Thymus (tissue), 11 donors: ENCODE results near the gene HOXC6. TPM values are rescaled to one million over a fixed set of nuclear protein-coding genes. Genes with fewer than 3 reads are reported as not detected.

Source experiments
- DNase-seq, 9 donors: peaks; one replicate each; pipeline ENCODE4 v3.0.0-alpha.2; 2013; ENCODE audit warnings: low spot score in 9 of 9, low read depth in 6 of 9, missing footprints in 1 of 9
- H3K27ac ChIP-seq, 2 donors: one replicate each; pipeline ENCODE4 v1.5.1; 2013; ENCODE audit warnings: control low read depth in 1 of 2, low read depth in 1 of 2, low read length in 1 of 2, mild to moderate bottlenecking in 1 of 2, moderate library complexity in 1 of 2
- H3K27me3 ChIP-seq, 2 donors: one replicate each; pipeline ENCODE4 v1.5.1; 2013; ENCODE audit warnings: low read length in 1 of 2; ENCODE audit not compliant: control insufficient read depth in 2 of 2, insufficient read depth in 1 of 2
- H3K36me3 ChIP-seq, 2 donors: one replicate each; pipeline ENCODE4 v1.5.1; 2013; ENCODE audit warnings: low read length in 1 of 2, mild to moderate bottlenecking in 1 of 2, moderate library complexity in 1 of 2; ENCODE audit not compliant: control insufficient read depth in 2 of 2, insufficient read depth in 2 of 2
- H3K4me1 ChIP-seq, 2 donors: one replicate each; pipeline ENCODE4 v1.5.1; 2013; ENCODE audit warnings: low read length in 2 of 2; ENCODE audit not compliant: control insufficient read depth in 2 of 2, insufficient read depth in 2 of 2
- H3K4me3 ChIP-seq, 2 donors: one replicate each; pipeline ENCODE4 v1.5.1; 2013; ENCODE audit warnings: low read length in 2 of 2, control low read depth in 1 of 2, mild to moderate bottlenecking in 1 of 2
- H3K9me3 ChIP-seq, 2 donors: one replicate each; pipeline ENCODE4 v1.5.1; 2013; ENCODE audit warnings: low read length in 1 of 2, mild to moderate bottlenecking in 1 of 2; ENCODE audit not compliant: control insufficient read depth in 2 of 2, insufficient read depth in 1 of 2
- WGBS: extraction: QIAGEN DNeasy Blood & Tissue Kit; methylation state at CpG from one replicate; pipeline ENCODE4 v1.1.7; 2013; 5-methylcytosine and 5-hydroxymethylcytosine counted together
- polyA plus RNA-seq: library from polyadenylated mRNA; stranded (reverse); fragments of 200-250 nt; gene quantifications from one replicate; pipeline ENCODE4 v1.2.3, GENCODE V29; 2013
- total RNA-seq: library from RNA; stranded (reverse); fragments of 120-200 nt; gene quantifications from one replicate; pipeline ENCODE4 v1.2.4, GENCODE V29; 2013
- donor health status: healthy.

Gene HOXC6
- total and polyA plus RNA-seq, 2 donors = 0.14 to 0.43 TPM

- H3K36me3 ChIP-seq = no peaks in the 10 kb centered on the region
- peaks cover 86 to 99% of the 10 kb centered on the region in 2 donors for H3K27me3 ChIP-seq
- H3K27ac ChIP-seq = no peak overlapping the region
- peaks cover 0 to 6% of the 10 kb centered on the region in 2 donors for H3K4me1 ChIP-seq
- H3K9me3 ChIP-seq = peaks cover 0 to 4% of the 10 kb centered on the region in 2 donors
- DNase-seq = no peak
- H3K4me3 ChIP-seq = no peak overlapping the region
These were observed 27.9 kb downstream of the HOXC6 start for GRCh38 chr12:54056110-54056509.

- WGBS = 43% methylated on average over 14 of the region's 14 CpGs
- H3K4me1 ChIP-seq = peaks cover 0 to 1% of the 10 kb centered on the region in 2 donors
- H3K4me3 ChIP-seq = no peak overlapping the region
- H3K36me3 ChIP-seq = no peaks in the 10 kb centered on the region
- H3K9me3 ChIP-seq = peaks cover 0 to 4% of the 10 kb centered on the region in 2 donors
- H3K27ac ChIP-seq = no peak overlapping the region
- peaks cover 87 to 97% of the 10 kb centered on the region in 2 donors for H3K27me3 ChIP-seq
- no peak for DNase-seq
These were observed 30.0 kb downstream of the HOXC6 start for GRCh38 chr12:54058128-54058768.

- H3K27ac ChIP-seq = no peak overlapping the region
- 28% methylated on average over 7 of the region's 7 CpGs for WGBS
- peaks cover 0 to 4% of the 10 kb centered on the region in 2 donors for H3K9me3 ChIP-seq
- H3K36me3 ChIP-seq = no peaks in the 10 kb centered on the region
- no peak overlapping the region for H3K4me3 ChIP-seq
- H3K4me1 ChIP-seq = no peaks in the 10 kb centered on the region
- DNase-seq = no peak
- H3K27me3 ChIP-seq = peaks cover 78 to 93% of the 10 kb centered on the region in 2 donors
These were observed 31.4 kb downstream of the HOXC6 start for GRCh38 chr12:54059668-54060067.

GRCh38 chr12:54060174-54060974 is 32.1 kb downstream of the HOXC6 start:
- peaks cover 0 to 4% of the 10 kb centered on the region in 2 donors for H3K9me3 ChIP-seq
- peaks cover 71 to 89% of the 10 kb centered on the region in 2 donors for H3K27me3 ChIP-seq
- H3K36me3 ChIP-seq = no peaks in the 10 kb centered on the region
- no peak overlapping the region for H3K4me3 ChIP-seq
- no peak for DNase-seq
- 21% methylated on average over 38 of the region's 38 CpGs for WGBS
- no peaks in the 10 kb centered on the region for H3K4me1 ChIP-seq
- H3K27ac ChIP-seq = no peak overlapping the region

GRCh38 chr12:54060975-54061778 is 32.9 kb downstream of the HOXC6 start:
- no peaks in the 10 kb centered on the region for H3K36me3 ChIP-seq
- WGBS = 45% methylated on average over 7 of the region's 7 CpGs
- no peaks in the 10 kb centered on the region for H3K4me1 ChIP-seq
- no peak for DNase-seq
- H3K27ac ChIP-seq = no peak overlapping the region
- H3K9me3 ChIP-seq = peaks cover 0 to 4% of the 10 kb centered on the region in 2 donors
- H3K4me3 ChIP-seq = no peak overlapping the region
- peaks cover 67 to 89% of the 10 kb centered on the region in 2 donors for H3K27me3 ChIP-seq

GRCh38 chr12:54065677-54066076 is 37.4 kb downstream of the HOXC6 start:
- no peak overlapping the region for H3K27ac ChIP-seq

GRCh38 chr12:54066408-54066807 is 38.2 kb downstream of the HOXC6 start:
- WGBS = 86% methylated on average over 1 of the region's 1 CpG

More at GRCh38 chr12:54065677-54066076, 37.4 kb downstream of the HOXC6 start:
- no peaks in the 10 kb centered on the region for H3K36me3 ChIP-seq
- H3K4me1 ChIP-seq = no peaks in the 10 kb centered on the region
- no peak overlapping the region for H3K4me3 ChIP-seq
- no peak for DNase-seq
- no peaks in the 10 kb centered on the region for H3K9me3 ChIP-seq
- peaks cover 35 to 56% of the 10 kb centered on the region in 2 donors for H3K27me3 ChIP-seq

GRCh38 chr12:54068418-54069070 is 40.3 kb downstream of the HOXC6 start:
- WGBS = 96% methylated on average over 4 of the region's 4 CpGs
- no peaks in the 10 kb centered on the region for H3K36me3 ChIP-seq

More at GRCh38 chr12:54066408-54066807, 38.2 kb downstream of the HOXC6 start:
- H3K9me3 ChIP-seq = no peaks in the 10 kb centered on the region
- peaks cover 28 to 56% of the 10 kb centered on the region in 2 donors for H3K27me3 ChIP-seq
- H3K36me3 ChIP-seq = no peaks in the 10 kb centered on the region
- DNase-seq = no peak
- H3K4me1 ChIP-seq = no peaks in the 10 kb centered on the region
- H3K27ac ChIP-seq = no peak overlapping the region
- no peak overlapping the region for H3K4me3 ChIP-seq

More at GRCh38 chr12:54068418-54069070, 40.3 kb downstream of the HOXC6 start:
- no peak overlapping the region for H3K4me3 ChIP-seq
- H3K27me3 ChIP-seq = peaks cover 18 to 55% of the 10 kb centered on the region in 2 donors
- H3K27ac ChIP-seq = no peak overlapping the region
- no peaks in the 10 kb centered on the region for H3K9me3 ChIP-seq
- H3K4me1 ChIP-seq = no peaks in the 10 kb centered on the region
- no peak for DNase-seq
